ENCODE results near the gene SUSD6. TPM values are rescaled to one million over a fixed set of nuclear protein-coding genes. Genes with fewer than 3 reads are reported as not detected.

The SUSD6 gene
- total and polyA plus RNA-seq, 2 donors from 2014 or later = 14.3 to 84.2 TPM

DNA sequence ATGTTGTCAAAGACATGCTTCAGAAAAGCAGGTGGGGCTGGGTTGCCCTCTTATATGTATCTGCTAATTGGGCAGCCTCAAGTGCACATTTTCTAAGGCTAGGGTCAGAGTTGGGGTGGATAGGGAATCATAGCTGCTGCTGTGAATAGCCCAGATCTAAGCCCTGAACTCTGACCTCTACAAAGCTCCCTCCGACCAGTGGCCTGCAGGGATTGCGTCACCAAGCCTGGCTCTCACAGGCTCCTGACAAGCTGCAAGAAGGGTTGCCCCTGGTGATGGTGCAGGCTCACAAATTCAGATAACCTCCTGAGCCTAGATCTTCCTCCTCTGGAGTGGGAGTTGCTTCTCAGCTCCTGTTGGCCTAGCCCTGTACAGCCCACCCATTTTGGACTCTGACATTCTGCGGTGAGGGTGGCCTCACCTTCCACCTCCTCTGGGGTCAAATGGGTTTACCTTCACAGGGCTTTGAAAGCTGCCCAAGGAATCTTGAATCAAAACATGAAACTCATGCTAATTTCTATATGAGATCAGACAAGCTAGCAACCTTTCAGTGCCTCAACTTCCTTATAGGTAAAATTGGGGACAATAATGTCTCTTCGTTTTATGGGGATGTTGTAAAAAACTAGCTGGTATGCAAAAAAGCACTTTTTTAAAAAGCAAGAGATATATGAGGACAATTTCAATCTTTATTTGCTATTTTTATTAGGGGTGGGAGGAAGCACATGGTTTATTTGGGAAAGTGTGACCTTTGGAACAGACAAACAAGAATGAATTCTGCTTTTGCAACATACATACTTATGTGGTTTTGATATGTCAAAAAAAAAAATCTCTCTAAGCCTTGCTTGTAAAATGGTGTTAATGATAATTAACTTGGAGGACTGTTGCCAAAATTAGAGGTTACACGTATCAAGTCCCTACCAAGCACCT is 4.9 kb upstream of the SUSD6 start:
- Histone ChIP-seq H3K36me3 (ENCODE audit: control insufficient read depth in 2 of 3, insufficient read depth in 3 of 3, low read length in 3 of 3) (no peaks in the 10 kb centered on the region), H3K9ac (ENCODE audit: low read length in 3 of 3) (no peak overlapping the region), H3K4me3 (ENCODE audit: low read length in 3 of 3) (no peak overlapping the region), H3K4me1 (ENCODE audit: control insufficient read depth in 2 of 3, insufficient read depth in 2 of 3, low read depth in 1 of 3, low read length in 3 of 3) (peaks cover 0 to 16% (median 13%) of the 10 kb centered on the region in 3 donors), H3K27me3 (ENCODE audit: control insufficient read depth, insufficient read depth, low read length) (no peaks in the 10 kb centered on the region), H3K9me3 (ENCODE audit: control insufficient read depth in 2 of 3, insufficient read depth in 1 of 3, low read length in 3 of 3) (no peaks in the 10 kb centered on the region), H3K27ac (ENCODE audit: low read depth in 2 of 2, low read length in 2 of 2) (no peak overlapping the region)
- no peak for FAIRE-seq
- intact Hi-C loops (cut with DNase I) = no loop called here
- TF ChIP-seq, protein P1, sequence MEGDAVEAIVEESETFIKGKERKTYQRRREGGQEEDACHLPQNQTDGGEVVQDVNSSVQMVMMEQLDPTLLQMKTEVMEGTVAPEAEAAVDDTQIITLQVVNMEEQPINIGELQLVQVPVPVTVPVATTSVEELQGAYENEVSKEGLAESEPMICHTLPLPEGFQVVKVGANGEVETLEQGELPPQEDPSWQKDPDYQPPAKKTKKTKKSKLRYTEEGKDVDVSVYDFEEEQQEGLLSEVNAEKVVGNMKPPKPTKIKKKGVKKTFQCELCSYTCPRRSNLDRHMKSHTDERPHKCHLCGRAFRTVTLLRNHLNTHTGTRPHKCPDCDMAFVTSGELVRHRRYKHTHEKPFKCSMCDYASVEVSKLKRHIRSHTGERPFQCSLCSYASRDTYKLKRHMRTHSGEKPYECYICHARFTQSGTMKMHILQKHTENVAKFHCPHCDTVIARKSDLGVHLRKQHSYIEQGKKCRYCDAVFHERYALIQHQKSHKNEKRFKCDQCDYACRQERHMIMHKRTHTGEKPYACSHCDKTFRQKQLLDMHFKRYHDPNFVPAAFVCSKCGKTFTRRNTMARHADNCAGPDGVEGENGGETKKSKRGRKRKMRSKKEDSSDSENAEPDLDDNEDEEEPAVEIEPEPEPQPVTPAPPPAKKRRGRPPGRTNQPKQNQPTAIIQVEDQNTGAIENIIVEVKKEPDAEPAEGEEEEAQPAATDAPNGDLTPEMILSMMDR (IDR thresholded peaks at IDR 0.05; ENCODE audit: borderline replicate concordance, extremely low read depth, insufficient read depth) = no peak
- DNase-seq = no peak

DNA sequence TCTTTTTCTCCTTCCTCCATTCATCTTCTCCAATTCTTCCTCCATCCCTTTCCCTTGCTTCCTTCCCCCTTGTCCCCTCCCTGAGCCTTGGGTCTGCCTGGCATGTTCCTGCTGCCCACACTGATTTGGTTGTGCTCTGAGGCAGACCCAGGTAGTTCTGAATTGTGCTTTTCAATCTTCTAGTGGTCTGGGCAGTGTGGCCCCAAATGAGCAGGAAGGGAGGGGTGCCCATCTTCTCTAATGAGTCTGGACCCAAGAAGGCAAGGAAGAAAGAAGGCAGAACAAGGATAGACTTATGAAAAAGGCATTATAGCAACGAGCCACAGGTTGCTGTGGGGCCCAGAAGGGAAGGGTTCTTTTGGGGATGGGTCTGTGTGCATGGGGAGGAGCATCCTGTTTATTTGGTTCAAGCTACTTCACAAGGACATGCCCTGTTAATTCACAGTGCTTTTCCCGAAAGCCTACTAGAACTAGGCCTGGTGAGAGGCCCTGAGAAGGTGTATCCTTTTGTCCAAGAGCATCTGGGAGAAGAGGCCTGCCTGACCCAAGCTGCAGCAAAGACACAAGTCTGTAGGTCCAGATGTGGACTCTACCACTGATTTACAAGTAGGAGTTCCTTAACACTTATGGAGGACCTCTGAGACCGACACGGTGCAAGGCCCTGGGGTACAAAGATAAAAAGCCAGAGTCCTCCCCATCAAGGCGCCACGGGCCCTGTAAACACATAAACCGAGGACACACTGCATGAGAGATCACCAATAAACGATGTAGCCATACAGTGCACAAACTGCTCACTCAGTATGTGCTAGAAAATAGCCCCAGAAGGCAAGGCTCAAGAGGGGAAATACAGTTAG is 1.1 kb upstream of the SUSD6 start:
- H3K27ac ChIP-seq (ENCODE audit: low read depth in 2 of 2, low read length in 2 of 2) = peak overlapping the region in 1 of 2 donors; percentile 54
- intact Hi-C loops (cut with DNase I) = no loop called here
- TF ChIP-seq, protein P1 (IDR thresholded peaks at IDR 0.05; ENCODE audit: borderline replicate concordance, extremely low read depth, insufficient read depth) = no peak
- FAIRE-seq (no peak), DNase-seq (peak in 2 of 5 donors; percentile 28 to 32)
- H3K4me1 ChIP-seq (ENCODE audit: control insufficient read depth in 2 of 3, insufficient read depth in 2 of 3, low read depth in 1 of 3, low read length in 3 of 3) = peaks cover 4 to 34% (median 31%) of the 10 kb centered on the region in 3 donors
- peak overlapping the region in 1 of 3 donors; percentile 77 for H3K9ac ChIP-seq (ENCODE audit: low read length in 3 of 3)
- no peaks in the 10 kb centered on the region for H3K27me3 ChIP-seq (ENCODE audit: control insufficient read depth, insufficient read depth, low read length)
- H3K4me3 ChIP-seq (ENCODE audit: low read length in 3 of 3) = peak overlapping the region; percentile 63 to 94 (median 84)
- H3K36me3 ChIP-seq (ENCODE audit: control insufficient read depth in 2 of 3, insufficient read depth in 3 of 3, low read length in 3 of 3) = no peaks in the 10 kb centered on the region
- H3K9me3 ChIP-seq (ENCODE audit: control insufficient read depth in 2 of 3, insufficient read depth in 1 of 3, low read length in 3 of 3) = no peaks in the 10 kb centered on the region

DNA sequence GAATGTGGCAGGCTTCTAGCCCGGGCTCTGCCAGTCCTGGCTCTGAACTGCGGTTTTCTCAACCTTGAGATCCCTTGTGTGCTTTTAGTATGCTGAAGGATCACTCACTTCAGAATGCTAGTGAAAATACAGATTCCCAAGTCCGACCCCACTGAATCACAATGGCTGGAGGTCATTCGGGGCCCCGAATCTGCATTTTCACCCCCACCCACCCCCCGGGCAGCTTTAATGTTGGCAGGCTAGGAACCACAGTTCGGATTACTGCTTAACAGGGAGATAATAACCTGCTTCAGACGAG is 573 bp upstream of the SUSD6 start:
- peak overlapping the region in 2 of 3 donors; percentile 77 to 82 for H3K9ac ChIP-seq (ENCODE audit: low read length in 3 of 3)
- FAIRE-seq (no peak), DNase-seq (peak in 1 of 5 donors; percentile 69)
- H3K27ac ChIP-seq (ENCODE audit: low read depth in 2 of 2, low read length in 2 of 2) = peak overlapping the region; percentile 54 to 76
- H3K27me3 ChIP-seq (ENCODE audit: control insufficient read depth, insufficient read depth, low read length) = no peaks in the 10 kb centered on the region
- H3K4me3 ChIP-seq (ENCODE audit: low read length in 3 of 3) = peak overlapping the region; percentile 63 to 94 (median 84)
- intact Hi-C loops (cut with DNase I) = no loop called here
- TF ChIP-seq, protein P1 (IDR thresholded peaks at IDR 0.05; ENCODE audit: borderline replicate concordance, extremely low read depth, insufficient read depth) = no peak
- H3K4me1 ChIP-seq (ENCODE audit: control insufficient read depth in 2 of 3, insufficient read depth in 2 of 3, low read depth in 1 of 3, low read length in 3 of 3) = peaks cover 6 to 38% (median 31%) of the 10 kb centered on the region in 3 donors
- no peaks in the 10 kb centered on the region for H3K9me3 ChIP-seq (ENCODE audit: control insufficient read depth in 2 of 3, insufficient read depth in 1 of 3, low read length in 3 of 3)
- no peaks in the 10 kb centered on the region for H3K36me3 ChIP-seq (ENCODE audit: control insufficient read depth in 2 of 3, insufficient read depth in 3 of 3, low read length in 3 of 3)

Measured in kidney (tissue), 14 donors.